IMR-90 (cell line): ENCODE measurements around the gene ABTB1. TPM values are rescaled to one million over a fixed set of nuclear protein-coding genes. Genes with fewer than 3 reads are reported as not detected.
A peak's percentile ranks its signal among the peaks of the same experiment; 100 is the strongest.

ENCODE experiments used
- ATAC-seq: fragments of 200-7000 bp; cut with Tn5 transposase; 2 replicates; pipeline ENCODE4 v1.9.1; 2020; ENCODE audit warnings: low read depth, mild to moderate bottlenecking, moderate library complexity
- BruUV-seq: library from RNA; stranded (reverse); fragments of 400-500 nt; replicated peaks from 2 replicates; lab custom pipeline; 2021; lab: Mats Ljungman, UMichigan
- CTCF ChIA-PET: fragments of 300-600 bp; formaldehyde crosslinking; extraction: SDS; loops from one replicate; lab custom pipeline; 2021; ENCODE audit warnings: antibody characterized with exemption; lab: Yijun Ruan, JAX
- POLR2A ChIA-PET: fragments of 300-600 bp; sonication (Branson Sonifier 250); formaldehyde crosslinking; loops from one replicate; lab custom pipeline; 2022; ENCODE audit warnings: antibody characterized with exemption; ENCODE audit not compliant: unreplicated experiment; lab: Charles Lee
- DNase-seq: peaks from one replicate; pipeline ENCODE4 v3.0.0; 2013
- H2AFZ ChIP-seq: replicated peaks from 2 replicates; pipeline ENCODE3; 2013; ENCODE audit warnings: low read length, mild to moderate bottlenecking; ENCODE audit not compliant: poor library complexity
- H2AK5ac ChIP-seq: 2 replicates; pipeline ENCODE4 v1.6.1; 2013; ENCODE audit warnings: low read depth, low read length, inconsistent platforms
- H2AK9ac ChIP-seq: replicated peaks from 2 replicates; pipeline ENCODE3; 2013; ENCODE audit warnings: mild to moderate bottlenecking, low read depth, low read length, moderate library complexity; ENCODE audit not compliant: poor library complexity
- H2BK120ac ChIP-seq: 2 replicates; pipeline ENCODE4 v1.6.1; 2013; ENCODE audit warnings: low read depth, low read length, inconsistent platforms
- H2BK15ac ChIP-seq: 3 replicates; pipeline ENCODE4 v1.6.1; 2013; ENCODE audit warnings: low read depth, low read length, inconsistent platforms
- H2BK20ac ChIP-seq: 2 replicates; pipeline ENCODE4 v1.6.1; 2013; ENCODE audit warnings: low read depth, mild to moderate bottlenecking, inconsistent platforms, low read length, moderate library complexity
- H2BK5ac ChIP-seq: 2 replicates; pipeline ENCODE4 v1.6.1; 2013; ENCODE audit warnings: mild to moderate bottlenecking, low read depth, low read length, inconsistent platforms; ENCODE audit not compliant: poor library complexity, severe bottlenecking
- H3K14ac ChIP-seq: replicated peaks from 2 replicates; pipeline ENCODE4 v1.6.1; 2013; ENCODE audit warnings: low read depth, low read length, inconsistent platforms
- H3K18ac ChIP-seq: 2 replicates; pipeline ENCODE4 v1.6.1; 2013; ENCODE audit warnings: low read depth, low read length, control low read depth
- H3K23ac ChIP-seq: 2 replicates; pipeline ENCODE4 v1.6.1; 2013; ENCODE audit warnings: low read depth, low read length, inconsistent platforms
- H3K27ac ChIP-seq: 2 replicates; pipeline ENCODE4 v1.5.1; 2013; ENCODE audit warnings: mild to moderate bottlenecking, control low read depth, low read length; ENCODE audit not compliant: insufficient read depth
- H3K27me3 ChIP-seq: 2 replicates; pipeline ENCODE4 v1.6.1; 2013; ENCODE audit warnings: low read length; ENCODE audit not compliant: control insufficient read depth, insufficient read depth
- H3K36me3 ChIP-seq: 2 replicates; pipeline ENCODE4 v1.6.1; 2013; ENCODE audit warnings: low read length, mixed read lengths; ENCODE audit not compliant: control insufficient read depth, insufficient read depth
- H3K4ac ChIP-seq: 2 replicates; pipeline ENCODE4 v1.6.1; 2013; ENCODE audit warnings: low read depth, low read length, inconsistent platforms
- H3K4me1 ChIP-seq: 2 replicates; pipeline ENCODE4 v1.6.1; 2013; ENCODE audit warnings: low read length, mixed read lengths; ENCODE audit not compliant: control insufficient read depth, insufficient read depth
- H3K4me2 ChIP-seq: 2 replicates; pipeline ENCODE4 v1.6.1; 2013; ENCODE audit warnings: low read depth, mild to moderate bottlenecking, control low read depth, low read length, moderate library complexity
- H3K4me3 ChIP-seq: 2 replicates; pipeline ENCODE4 v1.5.1; 2013; ENCODE audit warnings: low read depth, mild to moderate bottlenecking, control low read depth, low read length, moderate library complexity; ENCODE audit not compliant: insufficient read depth
- H3K56ac ChIP-seq: 2 replicates; pipeline ENCODE4 v1.6.1; 2013; ENCODE audit warnings: low read length, inconsistent platforms; ENCODE audit not compliant: insufficient read depth; ENCODE audit errors: extremely low read depth
- H3K79me1 ChIP-seq, 2 experiments: 2 replicates each; pipeline ENCODE4 v1.6.1; 2013; ENCODE audit warnings: low read length in 2 of 2, inconsistent platforms in 1 of 2, low read depth in 1 of 2
- H3K9ac ChIP-seq: 2 replicates; pipeline ENCODE4 v1.6.1; 2013; ENCODE audit warnings: low read depth, low read length, control low read depth
- H3K9me1 ChIP-seq: 2 replicates; pipeline ENCODE4 v1.6.1; 2013; ENCODE audit warnings: low read length, inconsistent platforms; ENCODE audit not compliant: insufficient read depth
- H3K9me3 ChIP-seq: 2 replicates; pipeline ENCODE4 v1.6.1; 2013; ENCODE audit warnings: low read length; ENCODE audit not compliant: control insufficient read depth, insufficient read depth
- H4K20me1 ChIP-seq: 2 replicates; pipeline ENCODE4 v1.6.1; 2013; ENCODE audit warnings: low read length, inconsistent platforms; ENCODE audit not compliant: insufficient read depth
- H4K5ac ChIP-seq: 2 replicates; pipeline ENCODE4 v1.6.1; 2013; ENCODE audit warnings: mild to moderate bottlenecking, low read depth, low read length, control low read depth
- H4K8ac ChIP-seq, 2 experiments: 2 replicates each; pipeline ENCODE4 v1.6.1; 2013; ENCODE audit warnings: low read depth in 2 of 2, low read length in 2 of 2, control low read depth in 1 of 2, inconsistent platforms in 1 of 2
- H4K91ac ChIP-seq: 2 replicates; pipeline ENCODE4 v1.6.1; 2013; ENCODE audit warnings: low read depth, low read length, inconsistent platforms; ENCODE audit not compliant: insufficient read depth
- CEBPB ChIP-seq: IDR thresholded peaks from 2 replicates; pipeline ENCODE4 v1.6.1; 2012; ENCODE audit warnings: low read depth, low read length, improper control_type of control experiment
- CHD1 ChIP-seq: IDR thresholded peaks from 2 replicates; pipeline ENCODE4 v1.6.1; 2012; ENCODE audit warnings: low read depth, low read length, improper control_type of control experiment
- WGBS, 2 experiments: methylation state at CpG; one replicate each; pipeline versions ENCODE4 v1.1.5 to v1.1.7; 2013; ENCODE audit warnings: missing lambda C conversion rate in 2 of 2; ENCODE audit not compliant: insufficient read length in 1 of 2; ENCODE audit errors: extremely low coverage in 2 of 2; 5-methylcytosine and 5-hydroxymethylcytosine counted together
- dilution Hi-C: fragments of 300-500 bp; cut with HindIII; formaldehyde crosslinking; loops from one replicate; pipeline ENCODE4 v1.14.3; 2018; ENCODE audit warnings: low sequenced_read_pairs; ENCODE audit not compliant: unreplicated experiment
- in situ Hi-C: fragments of 300-500 bp; cut with MboI; formaldehyde crosslinking; loops from 3 replicates; pipeline ENCODE4 v1.14.3; 2019; ENCODE audit warnings: low sequenced_read_pairs, inconsistent platforms, mixed read lengths
- intact Hi-C: fragments of 100-400 bp; cut with micrococcal nuclease; formaldehyde crosslinking; loops from 2 replicates; pipeline ENCODE4 v1.10.0; 2022
- polyA plus RNA-seq, 3 experiments: library from polyadenylated mRNA; depleted of rRNA; stranded (reverse); fragments of >200 nt; gene quantifications; 2 replicates each; pipeline ENCODE4 v1.2.3, GENCODE V29; 2012; ENCODE audit warnings: low replicate concordance in 1 of 3
- total RNA-seq: library from RNA; depleted of rRNA; stranded (reverse); fragments of >200 nt; gene quantifications from 2 replicates; pipeline ENCODE4 v1.2.3, GENCODE V29; 2012

Gene ABTB1
- total and polyA plus RNA-seq, 2 of the 4 experiments (the other 2 are of a cell fraction) = 3.2 to 23.0 TPM

DNA sequence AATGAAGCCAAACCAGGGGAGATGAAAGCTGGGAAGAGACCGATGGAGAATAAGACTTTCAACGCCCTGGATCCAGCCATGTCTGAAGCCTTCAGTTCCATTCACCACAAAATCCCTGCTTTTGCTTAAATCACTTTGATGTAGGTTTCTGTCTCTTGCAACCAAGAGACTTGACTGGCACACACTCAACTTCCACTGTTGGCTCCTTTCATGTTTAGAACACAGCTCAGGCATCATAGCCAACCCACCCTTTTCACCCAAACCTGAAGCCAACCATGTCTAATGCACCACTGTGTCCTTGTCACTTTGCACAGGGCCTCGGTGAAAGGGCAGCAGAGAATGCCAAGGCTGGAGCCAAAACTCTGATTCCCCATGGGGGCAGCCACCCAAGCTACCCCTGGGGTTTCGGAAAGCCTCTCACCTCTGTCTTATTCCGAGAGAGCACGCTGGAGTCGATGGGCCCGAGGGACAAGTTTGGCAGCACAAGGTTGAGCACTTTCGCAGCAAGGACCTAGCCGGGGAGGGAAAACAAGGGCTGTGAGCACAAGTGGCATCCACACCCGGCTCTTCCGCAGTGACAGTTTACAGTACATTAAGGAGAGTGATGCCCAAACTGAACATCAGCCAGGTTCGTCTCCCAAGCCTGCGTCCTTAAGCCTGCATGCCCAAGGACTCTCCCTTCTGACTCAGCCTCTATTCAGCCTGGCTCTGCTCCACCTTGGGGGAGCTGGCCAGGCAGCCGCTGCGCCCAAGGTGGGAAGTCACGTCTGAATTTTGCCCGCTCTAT, 37.6 kb downstream of the ABTB1 start (continued):
- TF ChIP-seq CEBPB = no peak

DNA sequence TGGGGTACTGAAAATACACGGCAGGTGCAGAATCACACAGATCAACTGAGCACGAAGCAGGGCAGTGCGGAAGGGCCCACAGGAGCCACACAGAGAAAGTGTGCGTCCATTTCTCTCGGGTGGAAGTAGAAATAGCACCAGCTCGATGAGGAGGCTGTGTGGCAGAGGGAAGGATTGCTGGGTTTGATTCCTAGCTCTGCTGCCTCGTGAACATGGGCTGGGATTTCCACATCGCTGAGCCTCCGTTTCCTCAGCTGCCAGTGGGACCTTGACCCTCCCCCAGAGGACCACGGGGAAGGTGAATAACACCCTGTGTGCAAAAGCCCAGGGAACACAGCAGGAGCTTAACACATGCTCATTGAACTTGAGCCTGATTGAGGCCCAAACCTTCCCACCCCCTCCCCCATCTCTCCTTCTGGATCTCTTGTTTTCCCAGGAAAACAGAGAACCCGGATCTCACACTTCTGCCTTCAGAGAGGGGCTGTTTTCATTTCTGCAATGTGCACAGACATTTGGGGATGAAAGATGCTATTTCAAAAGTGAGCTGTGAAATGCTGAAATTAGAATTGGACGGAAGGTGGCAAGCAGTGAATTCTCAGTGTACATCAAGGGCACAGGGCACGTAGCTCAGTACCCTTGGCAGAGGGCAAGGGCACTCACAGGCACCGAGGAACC, 38.4 kb downstream of the ABTB1 start:
- POLR2A ChIA-PET = no interaction called here
- Histone ChIP-seq H2AK9ac (no peak overlapping the region), H3K9me1 (peaks cover 15% of the 10 kb centered on the region), H3K4me2 (no peak overlapping the region), H3K4me1 (peaks cover 5% of the 10 kb centered on the region; the same call in 1 of the 2 replicates), H4K8ac (no peak overlapping the region), H3K4me3 (no peak overlapping the region), H2BK5ac (no peak overlapping the region), H3K14ac (0 out of 2 replicates have a peak overlapping the region, but pooled peaks have one; percentile 37), H2BK120ac (no peak overlapping the region), H4K5ac (no peak overlapping the region), H3K79me1 (peaks cover 10 to 47% of the 10 kb centered on the region in 2 experiments; a peak in 3 of 4 replicates), H3K56ac (no peak overlapping the region), H3K27me3 (no peaks in the 10 kb centered on the region), H2BK15ac (no peak overlapping the region), H3K23ac (peak overlapping the region; percentile 33; the same call in 1 of the 2 replicates), H3K18ac (no peak overlapping the region), H2AFZ (peak overlapping the region; percentile 8), H3K9ac (no peak overlapping the region), H3K36me3 (peaks cover 11% of the 10 kb centered on the region), H4K91ac (no peak overlapping the region), H3K9me3 (no peaks in the 10 kb centered on the region), H3K27ac (no peak overlapping the region), H4K20me1 (no peaks in the 10 kb centered on the region), H3K4ac (no peak overlapping the region), H2BK20ac (no peak overlapping the region), H2AK5ac (no peak overlapping the region)
- ATAC-seq = no peak
- in situ Hi-C loops = no loop called here
- dilution Hi-C loops = no loop called here
- no TSS peak for BruUV-seq
- WGBS, 2 experiments = 65% methylated on average over 6 of the region's 14 CpGs; no CpG with 5 or more reads in 1 of the 2 experiments
- CTCF ChIA-PET = no interaction called here
- DNase-seq = no peak
- intact Hi-C loops = no loop called here
- no peak for TF ChIP-seq CHD1
